HL-60/S4 treated with phorbol 12-myristate 13-acetate at 8.2 ng/mL for 4 days and 3 days (cell line): ENCODE results near the gene TRIO.

ENCODE experiments used
- in situ Hi-C: fragments of 300-500 bp; cut with MboI; formaldehyde crosslinking; loops from 2 replicates; pipeline ENCODE4 v1.15.0; 2022; ENCODE audit warnings: low sequenced_read_pairs

Gene TRIO

DNA sequence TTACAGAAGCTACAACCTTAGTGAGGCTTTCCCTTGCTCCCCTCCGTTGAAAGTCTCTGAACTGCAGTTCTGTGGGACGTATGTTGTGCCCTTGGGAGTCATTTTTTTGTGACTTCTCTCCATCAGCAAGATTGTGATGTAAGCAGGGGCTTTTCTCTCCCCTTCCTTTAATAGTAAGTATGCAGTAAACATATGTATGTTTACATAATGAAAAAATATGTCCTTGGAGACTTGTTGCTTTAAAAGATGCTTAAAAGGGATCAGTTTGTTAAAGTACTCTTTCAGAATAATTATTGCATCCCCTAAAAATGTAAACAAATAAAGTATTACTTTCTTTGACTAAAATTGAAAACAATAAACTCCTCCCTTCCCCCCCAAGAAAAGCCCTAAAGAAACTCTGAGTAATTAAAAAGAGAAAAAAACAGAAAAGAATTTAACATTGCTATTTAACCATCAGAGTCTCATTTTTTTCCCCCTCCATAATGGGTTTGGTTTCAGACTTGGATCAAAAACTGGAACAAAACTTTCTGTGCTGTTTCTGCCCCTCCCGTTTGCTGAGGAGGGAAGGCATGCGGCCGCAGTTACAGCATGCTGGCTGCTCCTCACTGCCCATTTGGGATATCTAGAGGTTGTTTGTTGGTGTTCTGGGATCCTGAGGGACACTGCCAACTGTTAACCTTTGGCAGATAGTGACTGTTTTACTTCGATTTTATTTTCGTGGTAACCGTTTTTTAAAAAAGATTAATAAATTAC lies 40.2 kb downstream of the TRIO start:
- in situ Hi-C loops = no loop called here

DNA sequence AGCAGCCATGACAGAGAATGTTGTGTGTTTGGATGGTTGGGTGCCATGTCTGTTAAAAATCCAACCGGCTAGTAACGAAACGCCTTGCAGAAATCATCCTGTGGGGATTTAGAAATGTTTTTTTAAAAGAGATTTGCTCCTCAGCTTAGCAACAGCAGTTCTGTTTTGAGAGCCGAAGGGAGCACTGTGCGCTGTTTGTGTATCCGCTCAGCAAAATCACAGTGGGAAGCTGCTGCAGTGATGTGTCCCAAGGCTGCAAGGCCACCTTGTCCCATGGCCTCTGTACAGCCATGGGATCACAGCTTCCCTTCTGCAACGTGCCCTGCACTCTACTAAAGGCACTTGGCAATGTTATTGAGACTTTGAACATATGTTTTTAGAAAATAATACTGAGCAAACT lies 40.9 kb downstream of the TRIO start:
- in situ Hi-C loops = no loop called here

DNA sequence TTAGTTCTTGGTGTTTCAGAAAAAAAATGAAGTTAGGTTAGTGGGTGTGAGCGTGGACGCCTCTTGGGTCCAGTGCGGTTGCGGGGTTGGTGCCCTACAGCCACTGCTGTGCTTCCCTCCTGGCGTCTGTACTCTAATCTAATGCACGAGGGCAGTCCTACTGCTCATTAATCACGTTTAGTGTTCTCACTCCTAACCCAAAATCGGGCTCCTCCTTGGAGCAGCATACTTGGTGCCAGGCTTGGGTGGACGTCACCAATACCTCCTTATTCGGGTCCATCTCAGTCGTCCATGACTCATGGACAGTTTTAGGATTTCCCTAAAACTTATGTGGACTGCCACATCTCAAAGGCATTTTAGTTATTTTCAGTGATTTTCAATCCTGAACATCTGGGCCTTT lies 41.6 kb downstream of the TRIO start:
- in situ Hi-C loops = no loop called here

DNA sequence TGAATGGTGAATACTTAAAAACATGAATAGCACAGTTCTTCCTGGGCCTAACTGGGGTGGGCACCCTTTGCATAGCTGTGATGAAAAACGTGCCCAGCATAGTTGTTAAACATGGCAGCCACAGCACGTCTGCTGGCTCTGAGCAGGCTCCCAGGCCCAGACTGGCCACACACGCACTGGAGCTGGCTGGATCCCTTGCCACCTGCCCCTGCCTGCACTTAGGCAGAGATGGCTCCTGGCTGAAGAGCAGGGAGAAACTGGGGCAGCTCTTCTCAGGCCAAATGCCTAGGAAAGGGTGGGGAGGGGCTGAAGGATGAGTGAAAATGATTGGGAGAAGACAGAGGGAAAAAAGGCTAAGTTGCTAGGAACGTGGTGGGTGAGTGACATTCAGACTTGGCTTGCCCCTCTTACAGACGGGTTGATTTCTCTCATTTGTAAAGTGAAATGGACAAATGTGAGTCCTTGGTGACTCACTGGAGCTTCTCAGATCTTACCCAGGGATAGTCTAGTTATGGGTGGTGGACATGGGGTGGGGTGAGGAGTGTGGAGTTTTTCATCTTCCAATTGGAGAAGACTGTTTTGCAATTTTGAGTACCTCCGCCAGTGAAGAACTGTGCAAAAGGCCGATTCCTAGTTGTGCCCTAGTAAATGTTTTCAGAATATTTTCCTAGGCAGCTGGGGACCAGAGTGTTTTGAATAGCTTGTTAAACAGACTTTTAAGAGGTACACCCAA lies 42.4 kb downstream of the TRIO start:
- in situ Hi-C loops = no loop called here

DNA sequence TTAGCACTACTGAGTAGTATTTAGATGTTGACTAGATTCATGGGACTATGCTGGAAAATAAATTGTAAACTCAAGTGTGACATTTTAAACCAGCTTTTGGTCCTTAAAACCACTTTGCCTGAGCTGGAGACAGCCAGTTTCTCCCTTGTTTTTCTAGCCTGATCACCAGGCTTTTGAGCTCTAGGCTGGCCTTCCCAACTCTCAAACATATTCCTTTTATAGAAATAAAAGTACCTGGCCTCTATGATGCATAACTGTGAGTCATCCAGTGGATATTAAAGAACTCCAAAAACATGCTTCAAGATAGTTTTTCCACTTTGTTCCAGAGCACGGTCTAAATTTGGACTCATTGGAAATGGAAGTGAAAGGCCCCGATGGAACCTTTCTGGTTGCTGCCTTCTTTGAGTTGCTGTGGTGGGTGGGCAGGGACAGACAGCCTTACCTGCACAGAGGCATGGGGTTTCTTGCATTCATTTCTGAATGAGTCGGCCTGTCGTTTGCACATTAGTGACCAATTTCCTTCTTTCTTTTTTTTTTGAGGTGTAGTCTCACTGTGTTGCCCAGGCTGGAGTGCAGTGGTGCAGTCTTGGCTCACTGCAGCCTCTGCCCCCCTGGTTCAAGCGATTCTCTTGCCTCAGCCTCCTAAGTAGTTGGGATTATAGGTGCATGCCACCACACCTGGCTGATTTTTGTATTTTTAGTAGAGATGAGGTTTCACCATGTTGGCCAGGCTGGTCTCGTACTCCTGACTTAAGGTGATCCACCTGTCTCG lies 43.1 kb downstream of the TRIO start:
- in situ Hi-C loops = no loop called here

DNA sequence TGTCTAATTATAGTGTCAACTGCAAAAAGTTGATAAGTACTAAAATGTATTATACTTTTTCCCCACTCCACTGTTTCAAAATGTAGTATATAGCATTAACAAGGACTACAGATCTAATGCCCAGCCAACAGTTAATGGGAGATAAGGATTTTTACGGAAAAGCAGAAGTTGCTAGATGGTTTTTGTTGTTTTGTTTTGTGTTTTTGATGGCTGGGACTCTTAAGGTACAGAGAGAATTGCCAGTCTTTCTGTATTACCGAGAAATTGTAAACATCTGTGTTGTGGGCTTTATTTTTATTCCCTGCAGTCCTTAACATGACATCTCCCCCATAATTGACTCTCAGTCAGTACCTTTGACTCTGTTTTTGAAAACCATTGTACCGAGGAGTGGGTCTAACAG lies 44.0 kb downstream of the TRIO start:
- in situ Hi-C loops = no loop called here

DNA sequence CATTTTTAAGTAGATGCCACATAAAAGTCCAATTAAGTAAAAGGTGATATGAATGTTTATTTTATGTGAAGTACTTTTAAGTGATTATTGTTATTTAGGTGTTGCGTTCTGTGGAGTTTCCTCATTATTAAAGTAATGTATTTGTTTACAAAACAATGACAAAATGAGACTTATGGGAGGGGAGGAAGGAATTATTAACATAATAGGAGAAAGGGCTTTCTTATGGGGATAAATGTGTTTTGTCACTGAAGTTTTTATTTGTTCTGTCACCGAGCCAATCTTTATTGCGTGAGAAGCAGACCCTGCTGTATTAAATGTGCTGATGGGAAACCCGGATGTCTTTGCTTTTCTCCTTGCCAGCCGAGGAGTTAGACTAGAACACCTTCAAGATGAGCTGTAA lies 44.5 kb downstream of the TRIO start:
- in situ Hi-C loops = no loop called here

DNA sequence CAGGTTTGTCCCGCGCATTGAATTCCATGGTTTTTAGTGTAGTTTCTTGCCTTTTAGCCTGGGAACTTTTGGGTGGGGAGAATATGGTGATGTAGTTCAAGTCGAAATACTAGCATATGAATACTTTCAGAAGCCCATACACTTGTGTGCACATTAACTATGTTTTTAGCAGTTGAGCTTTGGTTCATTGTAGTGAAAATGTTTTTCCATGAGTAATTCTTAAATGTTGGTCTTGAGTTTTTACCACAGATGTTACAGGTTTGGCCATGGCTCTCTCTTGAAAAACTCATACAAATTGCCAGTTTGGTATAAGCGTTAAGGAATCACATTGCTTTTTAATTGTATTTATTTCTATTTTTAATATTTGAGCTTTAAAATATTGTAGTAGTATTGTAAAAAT lies 45.6 kb downstream of the TRIO start:
- in situ Hi-C loops = no loop called here

DNA sequence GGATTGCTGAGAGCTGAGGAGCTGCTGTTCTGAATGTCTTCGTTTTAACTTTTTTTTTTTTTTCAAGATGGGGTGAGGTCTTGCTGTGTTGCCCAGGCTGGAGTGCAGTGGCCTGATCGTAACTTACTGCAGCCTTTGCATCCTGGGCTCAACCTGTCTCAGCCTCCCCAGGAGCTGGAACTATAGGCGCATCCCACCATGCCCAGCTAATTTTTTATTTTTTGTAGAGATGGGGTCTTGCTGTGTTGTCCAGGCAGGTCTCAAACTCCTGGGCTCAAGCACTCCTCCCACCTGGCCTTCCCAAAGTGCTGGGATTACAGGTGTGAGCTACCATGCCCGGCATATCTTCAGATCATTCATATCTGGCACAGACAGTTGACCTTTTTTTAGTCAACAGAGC lies 46.5 kb downstream of the TRIO start:
- in situ Hi-C loops = no loop called here

DNA sequence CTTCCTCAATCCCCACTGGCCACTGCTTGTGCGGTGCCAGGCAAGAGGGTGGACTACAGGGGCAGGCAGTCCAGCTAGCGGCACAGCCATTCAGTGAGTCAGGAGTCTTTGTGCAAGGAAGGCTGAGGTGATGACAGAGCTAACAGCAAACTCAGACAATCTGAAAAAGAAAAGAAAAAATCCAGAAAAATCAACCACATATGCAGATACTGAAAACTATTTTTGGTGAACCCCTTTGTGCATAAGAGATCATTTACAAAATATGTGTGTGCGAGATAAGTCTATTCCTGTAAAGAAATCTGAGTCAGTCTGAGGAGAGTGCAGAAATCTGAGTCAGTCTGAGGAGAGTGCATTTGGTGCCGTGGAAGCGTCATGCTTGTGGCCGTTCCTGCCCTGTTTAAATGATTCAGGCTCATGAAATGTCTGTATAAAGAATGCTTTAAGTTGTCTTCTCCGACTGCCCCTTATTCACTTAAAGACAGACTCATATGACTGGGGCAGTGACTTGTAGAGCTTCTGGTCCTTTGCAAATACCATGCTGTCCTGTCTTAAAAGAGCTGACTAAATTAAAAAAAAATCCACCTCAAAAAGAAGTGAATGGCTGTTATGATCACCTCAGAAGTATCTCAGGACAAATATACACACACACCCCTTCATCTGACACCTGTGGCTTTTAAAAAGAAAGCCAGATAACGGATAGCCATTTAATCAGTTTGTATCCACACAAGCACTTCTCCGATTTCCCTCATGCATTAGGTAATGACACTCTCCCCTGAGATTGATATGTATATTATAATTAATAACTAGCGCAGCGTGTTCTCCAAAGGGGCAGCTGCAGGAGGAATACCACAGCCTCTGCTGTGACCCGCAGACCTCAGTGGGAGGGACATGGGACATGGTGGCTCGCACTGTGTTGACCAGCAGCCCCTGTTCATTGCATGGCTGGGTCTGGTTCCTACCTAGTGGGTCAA lies 47.3 kb downstream of the TRIO start:
- in situ Hi-C loops = no loop called here

DNA sequence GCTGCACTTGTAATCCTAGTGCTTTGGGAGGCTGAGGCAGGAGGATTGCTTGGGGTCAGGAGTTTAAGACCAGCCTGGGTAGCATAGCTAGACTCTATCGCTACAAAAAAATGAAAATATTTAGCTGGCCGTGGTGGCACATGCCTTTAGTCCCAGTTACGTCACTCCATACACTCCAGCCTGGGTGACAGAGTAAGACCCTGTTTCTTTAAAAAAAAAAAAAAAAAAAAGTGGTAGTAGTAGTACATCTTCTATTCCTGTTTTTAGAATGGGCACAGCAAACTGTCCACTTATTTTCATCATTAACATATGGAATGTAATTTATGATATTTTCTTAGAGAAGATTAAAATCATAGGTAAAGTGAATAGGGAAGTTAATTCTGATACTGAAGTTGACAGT lies 48.2 kb downstream of the TRIO start:
- in situ Hi-C loops = no loop called here

DNA sequence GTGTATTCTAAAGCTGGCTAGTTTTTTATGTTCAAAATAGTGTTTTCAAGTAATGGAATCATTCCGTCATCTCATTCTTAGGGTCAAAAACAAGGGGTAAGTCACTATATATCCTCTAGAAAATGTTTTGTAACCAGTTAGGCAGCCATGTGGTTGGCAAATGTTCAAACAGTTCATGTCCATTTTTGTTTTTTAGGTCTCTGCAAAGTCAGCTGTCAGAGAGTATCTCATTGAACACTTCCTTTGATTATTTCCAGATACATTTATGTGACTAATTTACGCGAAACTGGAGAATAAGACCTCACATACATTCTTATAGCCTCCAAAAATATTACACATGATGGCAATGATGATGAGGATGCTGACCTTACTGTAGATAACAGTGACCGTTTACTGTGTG lies 50.4 kb downstream of the TRIO start:
- in situ Hi-C loops = no loop called here

DNA sequence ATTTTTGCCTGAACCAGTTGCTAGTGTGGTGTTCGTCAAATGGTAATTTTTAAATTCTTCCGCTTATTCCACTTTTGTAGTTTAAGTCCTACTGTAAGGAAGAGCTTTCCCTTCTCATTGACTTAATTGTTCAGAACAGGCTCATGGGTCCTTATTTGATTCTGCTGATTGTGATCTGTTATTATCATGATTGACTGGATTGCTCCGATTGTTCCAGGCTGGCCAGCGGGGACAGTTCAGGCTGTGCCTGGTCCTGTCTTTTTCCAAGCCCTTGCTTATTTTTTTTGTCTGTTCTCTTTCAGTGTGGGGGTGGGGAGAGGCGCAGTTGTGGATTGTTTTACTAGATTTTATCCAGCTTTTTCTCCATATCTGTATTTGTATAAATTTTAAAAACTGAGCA lies 52.4 kb downstream of the TRIO start:
- in situ Hi-C loops = no loop called here

DNA sequence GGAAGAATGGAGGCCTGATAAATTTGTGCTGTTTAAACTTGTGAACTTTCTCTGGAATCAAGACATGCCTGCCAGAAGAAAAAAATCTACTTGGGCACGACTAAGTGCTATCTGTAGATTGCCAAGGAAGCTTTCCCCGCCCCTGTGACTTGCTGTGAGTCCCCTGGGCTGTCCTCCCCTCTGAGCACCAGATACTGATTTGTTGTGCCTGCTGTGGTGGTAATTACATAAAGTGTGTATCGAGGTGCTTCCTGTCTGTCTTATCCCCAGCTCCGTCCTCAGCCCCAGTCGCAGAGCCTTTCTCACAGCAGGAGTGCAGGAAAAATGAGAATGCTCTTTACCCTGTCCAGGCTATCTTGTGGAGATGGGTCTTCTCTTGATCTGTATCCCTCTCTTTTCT lies 53.9 kb downstream of the TRIO start:
- in situ Hi-C loops = no loop called here

DNA sequence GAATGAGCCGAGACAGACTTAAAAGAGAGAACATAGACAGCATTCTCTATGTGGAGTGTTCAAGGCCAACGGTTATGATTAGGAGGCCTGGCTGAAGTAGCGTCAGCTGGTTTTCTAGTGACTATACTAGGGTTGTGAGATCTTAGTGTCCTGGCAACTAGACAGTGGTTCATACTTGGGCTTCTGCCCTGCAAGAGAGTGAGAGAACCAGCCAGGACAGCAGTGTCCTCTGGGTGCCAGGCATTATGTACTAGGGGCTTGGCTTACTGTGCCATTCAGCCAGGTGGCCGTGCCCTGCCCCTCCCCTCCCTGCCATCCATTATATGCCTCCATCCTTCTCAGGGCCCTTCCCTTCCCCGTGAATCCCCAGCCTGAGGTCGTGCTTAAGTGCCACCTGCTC lies 56.8 kb downstream of the TRIO start:
- in situ Hi-C loops = no loop called here

DNA sequence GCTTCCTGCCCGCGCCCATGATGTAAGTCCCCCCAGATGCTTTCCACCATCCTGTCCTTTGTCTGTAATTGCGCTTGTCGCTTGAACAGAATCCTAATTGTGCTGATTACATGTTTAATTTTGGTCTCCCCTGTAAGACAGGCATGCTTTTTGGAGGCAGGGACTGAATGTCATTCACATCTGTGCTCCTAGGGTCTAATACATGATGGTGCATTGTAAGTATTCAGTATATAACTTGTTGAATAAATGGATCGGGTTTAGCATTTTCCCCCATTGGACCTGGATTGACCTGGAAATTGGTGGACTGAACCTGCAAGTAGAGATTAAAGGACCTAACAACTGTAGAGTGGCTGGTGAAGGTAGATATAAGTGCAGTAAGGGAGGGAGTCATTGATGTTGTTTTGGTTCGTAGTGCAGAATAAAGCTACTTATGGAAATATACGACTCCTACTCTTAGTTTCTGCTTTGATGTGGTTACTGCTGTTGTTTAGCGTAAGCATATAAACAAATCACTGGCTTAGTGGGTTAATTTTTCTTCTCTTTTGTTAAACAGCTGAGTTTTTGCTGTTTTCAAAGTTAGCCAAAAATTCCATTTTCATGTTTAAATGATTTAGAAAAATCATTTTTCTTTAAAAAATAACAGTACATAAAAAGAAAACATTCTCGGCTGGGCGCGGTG lies 57.3 kb downstream of the TRIO start:
- in situ Hi-C loops = no loop called here

DNA sequence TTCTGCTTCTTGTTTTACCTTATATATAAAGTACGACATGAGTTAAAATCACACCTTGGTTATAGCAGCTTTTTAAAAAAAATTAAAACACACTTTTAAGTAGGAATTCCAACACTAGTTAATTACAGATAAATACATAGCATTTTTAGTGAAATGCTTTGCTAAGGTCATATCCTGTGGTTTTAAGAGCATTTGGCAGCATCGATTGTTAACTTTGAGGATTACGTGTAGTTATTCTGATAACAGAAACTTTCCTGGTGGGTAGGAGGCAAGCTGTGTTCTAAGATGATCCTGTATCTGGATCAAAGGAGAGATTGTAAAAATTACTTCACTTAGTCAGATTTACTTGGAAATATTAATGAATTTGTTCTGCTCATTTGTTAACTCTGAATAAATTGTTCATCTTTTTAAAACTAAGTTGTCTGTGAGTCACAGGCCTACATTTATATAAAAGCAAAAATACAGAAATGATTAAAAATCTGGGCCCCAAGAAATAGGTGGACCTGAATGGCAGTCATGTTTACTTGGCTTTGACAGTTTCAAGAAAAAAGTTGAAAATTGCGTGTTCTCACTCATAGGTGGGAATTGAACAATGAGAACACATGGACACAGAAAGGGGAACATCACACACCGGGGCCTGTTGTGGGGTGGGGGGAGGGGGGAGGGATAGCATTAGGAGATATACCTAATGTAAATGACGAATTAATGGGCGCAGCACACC lies 58.3 kb downstream of the TRIO start:
- in situ Hi-C loops = no loop called here

DNA sequence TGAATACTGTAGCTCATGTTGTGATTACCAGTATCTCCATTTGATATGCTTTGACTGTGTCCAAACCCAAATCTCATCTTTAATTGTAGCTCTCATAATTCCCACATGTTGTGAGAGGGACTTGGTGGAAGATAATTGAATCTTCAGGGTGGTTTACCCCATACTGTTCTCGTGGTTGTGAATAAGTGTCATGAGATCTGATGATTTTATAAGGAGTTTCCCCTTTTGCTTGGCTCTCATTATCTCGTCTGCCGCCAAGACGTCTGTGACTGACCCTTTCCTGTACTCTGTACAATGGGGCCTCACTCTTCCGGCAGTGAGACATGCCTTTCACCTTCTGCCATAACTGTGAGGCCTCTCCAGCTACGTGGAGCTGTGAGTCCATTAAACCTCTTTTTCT lies 59.3 kb downstream of the TRIO start:
- in situ Hi-C loops = no loop called here

DNA sequence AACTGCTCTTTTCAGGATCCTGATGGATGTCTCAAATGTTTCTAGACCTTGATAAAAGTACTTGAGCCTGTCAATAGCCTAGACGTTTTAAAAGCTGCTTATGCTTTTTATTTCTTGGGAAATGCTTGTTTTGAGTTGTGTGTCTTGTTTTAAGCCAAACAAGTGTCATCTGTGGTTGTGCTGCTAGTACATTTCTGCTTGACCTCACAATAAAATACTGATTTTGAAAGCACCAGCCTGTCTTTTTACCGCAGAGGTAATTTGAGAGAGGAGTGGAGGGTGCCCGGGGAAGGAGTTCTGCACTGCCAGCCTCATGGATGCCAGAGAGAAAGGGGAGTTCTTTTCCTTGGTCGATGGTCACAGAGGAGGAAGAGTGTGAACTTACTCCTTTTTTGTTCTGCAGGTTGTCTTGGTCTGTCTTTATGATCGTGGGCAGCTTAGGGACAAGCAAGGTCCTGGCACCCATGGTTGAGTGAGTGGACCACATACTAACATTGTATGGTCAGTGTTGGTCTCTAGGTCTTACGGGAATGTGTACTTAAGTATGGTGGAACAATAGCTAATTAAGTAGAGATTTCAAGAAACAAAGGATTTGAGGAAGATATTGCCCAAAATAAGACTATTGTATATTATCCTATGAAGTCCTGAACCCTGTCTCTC lies 61.0 kb downstream of the TRIO start:
- in situ Hi-C loops = no loop called here
